Putamen (tissue), 1 donor: Measurements from ENCODE around the gene IFITM10.

Source experiments
- DNase-seq: peaks from one replicate; pipeline ENCODE4 v3.0.0-alpha.2; 2016; ENCODE audit warnings: low spot score

IFITM10 gene

DNA sequence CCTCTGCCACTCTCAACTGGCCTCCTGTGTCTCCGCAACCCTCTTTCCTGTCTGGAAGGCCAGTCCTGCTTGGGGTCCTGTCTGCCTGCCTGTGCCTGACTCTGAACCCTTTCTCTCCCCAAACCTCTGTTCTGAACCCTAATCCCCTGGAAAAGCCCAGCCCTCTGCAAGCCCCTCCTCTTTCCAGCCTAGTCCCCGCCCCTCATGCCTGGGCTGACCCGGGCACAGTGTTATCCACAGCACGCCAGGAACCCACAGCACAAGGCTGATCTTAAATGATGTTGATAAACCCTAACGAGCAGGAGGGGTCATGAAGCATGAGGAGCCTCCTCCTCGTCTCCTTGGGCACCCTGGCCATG lies at the start of gene IFITM10:
Gene IFITM10 (minus strand): TSS at position 115 of the 359 bp plus-strand sequence. CDS start 153 bp downstream, outside the sequence.
- no peak for DNase-seq

DNA sequence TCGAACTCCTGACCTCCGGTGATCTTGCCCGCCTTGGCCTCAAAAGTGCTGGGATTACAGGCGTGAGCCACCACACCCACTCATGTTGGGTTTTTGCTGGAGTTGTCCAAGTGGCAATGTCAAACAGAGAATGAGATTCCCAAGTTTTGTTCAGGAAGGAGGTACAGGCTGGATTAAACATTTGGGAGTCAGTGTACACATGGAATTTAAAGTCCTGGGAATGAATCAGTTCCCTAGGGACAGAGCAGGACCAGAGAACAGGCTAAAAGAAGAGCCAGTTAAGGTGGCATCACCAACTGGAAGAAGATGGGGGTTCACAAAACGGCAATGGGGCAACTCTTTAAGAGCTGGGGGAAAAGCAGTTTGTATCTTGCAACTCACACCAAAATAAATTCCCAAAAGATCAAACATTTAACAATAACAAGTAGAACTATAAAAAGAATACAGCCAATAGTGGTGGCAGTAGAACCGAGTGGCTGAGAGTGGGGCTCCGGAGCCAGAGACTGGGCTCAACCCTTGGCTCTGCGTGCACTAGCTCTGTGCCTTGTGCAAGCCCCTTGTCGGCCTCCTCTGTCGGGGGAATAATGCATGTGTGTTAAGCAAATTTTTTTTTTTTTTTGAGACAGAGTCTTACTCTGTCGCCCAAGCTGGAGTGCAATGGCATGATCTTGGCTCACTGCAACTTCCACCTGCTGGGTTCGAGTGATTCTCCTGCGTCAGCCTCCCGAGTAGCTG lies 47.2 kb upstream of the IFITM10 start:
- no peak for DNase-seq

DNA sequence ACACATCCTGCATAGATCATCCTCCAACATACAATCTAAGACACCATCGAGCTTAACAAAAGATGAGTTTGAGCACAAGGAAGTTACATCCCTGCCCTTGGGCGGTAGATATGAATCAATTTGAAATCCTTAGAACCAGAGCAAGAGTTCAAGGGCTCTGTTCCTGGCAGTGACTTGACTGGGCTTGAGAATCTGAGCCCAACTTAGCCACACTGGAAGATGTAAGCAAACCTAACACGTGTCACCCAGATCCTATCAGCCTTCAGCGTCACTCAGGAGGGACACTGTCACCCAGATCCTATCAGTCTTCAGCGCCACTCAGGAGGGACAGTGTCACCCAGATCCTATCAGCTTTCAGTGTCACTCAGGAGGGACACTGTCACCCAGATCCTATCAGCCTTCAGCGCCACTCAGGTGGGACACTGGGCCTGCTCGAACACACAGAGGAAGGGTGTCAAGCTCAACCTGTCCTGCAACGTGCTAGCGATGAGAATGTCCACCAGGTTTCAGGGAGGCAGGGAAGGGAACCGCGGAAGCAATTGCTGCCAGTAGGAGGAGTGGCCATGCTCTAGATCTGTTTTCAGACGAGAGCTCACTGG lies 46.1 kb upstream of the IFITM10 start:
- DNase-seq = no peak

DNA sequence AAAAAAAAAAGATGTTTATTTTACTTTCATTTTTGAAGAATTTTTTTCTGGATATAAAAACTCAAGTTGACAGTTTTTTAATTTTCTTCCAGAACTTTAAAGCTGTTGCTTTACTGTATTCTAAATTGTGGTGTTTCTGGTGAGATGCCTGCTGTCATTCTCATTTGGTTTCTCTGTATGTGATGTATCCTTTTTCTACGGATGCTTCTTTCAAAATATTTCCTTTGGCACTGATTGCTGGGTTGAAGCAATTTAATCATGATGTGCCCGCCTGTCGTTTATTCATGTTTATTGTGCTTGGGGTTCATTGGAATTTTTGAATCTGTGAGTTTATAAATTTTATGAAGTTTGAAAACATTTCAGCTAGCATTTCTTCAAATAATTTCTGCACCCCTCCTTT lies 42.7 kb upstream of the IFITM10 start:
- DNase-seq = no peak

DNA sequence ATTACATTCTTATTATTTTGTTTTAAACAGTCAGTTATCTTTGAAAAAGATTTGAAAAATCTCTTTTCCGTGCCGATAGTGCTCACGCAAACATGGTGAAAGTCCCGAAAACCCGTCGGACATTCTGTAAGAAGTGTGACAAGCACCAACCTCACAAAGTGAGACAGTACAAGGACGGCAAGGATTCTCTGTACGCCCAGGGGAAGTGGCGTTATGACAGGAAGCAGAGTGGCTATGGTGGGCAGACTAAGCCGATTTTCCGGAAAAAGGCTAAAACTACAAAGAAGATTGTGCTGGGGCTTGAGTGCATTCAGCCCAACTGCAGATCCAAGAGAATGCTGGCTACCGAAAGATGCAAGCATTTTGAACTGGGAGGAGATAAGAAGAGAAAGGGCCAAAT lies 42.1 kb upstream of the IFITM10 start:
- no peak for DNase-seq

DNA sequence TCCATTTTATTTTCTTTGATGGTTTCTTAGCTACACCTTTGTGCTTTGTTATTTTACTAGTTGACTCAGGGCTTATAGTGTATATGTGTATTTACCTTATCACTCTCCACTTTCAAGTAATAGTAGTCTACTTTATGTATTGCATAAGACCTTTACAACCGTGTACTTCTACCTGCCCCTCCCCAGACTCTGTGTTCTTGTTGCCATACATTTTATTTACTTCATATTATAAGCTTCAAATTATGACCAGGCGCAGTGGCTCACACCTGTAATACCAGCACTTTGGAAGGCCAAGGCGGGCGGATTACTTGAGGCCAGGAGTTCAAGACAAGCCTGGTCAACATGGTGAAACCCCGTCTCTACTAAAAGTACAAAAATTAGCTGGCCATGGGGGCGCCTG lies 41.5 kb upstream of the IFITM10 start:
- DNase-seq = no peak

DNA sequence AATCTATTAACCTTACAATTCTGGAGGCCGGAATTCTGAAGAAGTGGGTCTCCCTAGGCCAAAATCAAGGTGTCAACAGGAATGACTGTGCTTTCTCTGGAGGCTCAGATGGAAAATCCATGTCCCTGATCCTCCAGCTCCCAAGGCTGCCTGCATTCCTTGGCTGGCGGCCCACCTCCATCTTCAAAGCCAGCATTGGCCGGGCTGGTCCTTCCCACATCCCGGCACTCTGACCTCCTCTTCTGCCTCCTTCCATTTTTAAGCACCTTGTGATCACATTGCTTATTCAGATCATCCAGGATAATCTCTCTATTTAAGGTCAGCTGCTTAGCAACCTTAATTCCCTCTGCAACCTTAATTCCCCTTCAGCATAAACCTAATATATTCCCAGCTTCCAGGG lies 36.1 kb upstream of the IFITM10 start:
- no peak for DNase-seq

DNA sequence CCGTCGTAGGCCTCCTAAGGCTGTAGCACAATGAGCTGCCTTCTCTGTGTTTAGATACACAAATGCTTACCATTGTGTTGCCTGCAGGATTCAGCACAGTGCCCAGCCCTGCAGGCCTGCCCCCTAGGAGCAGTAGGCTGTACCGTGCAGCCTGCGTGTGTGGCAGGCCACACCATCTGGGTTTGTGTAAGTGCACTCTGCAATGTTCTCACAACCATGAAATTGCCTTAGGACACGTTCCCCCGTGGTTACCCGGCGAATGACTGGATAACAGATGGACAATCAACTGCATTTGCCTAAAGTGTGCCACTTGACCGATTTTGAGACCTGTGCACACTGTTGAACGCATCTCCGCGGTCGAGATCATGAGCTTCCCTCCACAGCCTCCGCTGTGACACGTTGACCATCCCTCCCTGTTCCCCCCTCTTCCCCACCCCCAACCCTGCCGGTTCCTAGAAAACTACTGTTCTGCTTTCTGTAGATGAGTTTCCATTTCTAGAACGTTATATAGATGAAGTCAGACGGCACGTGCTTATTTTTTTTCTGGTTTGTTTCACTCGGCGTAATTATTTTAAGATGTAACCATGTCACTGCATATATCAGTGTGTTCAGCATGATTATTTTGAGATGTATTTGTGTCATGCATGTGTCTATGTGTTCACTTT lies 35.5 kb upstream of the IFITM10 start:
- DNase-seq = no peak

DNA sequence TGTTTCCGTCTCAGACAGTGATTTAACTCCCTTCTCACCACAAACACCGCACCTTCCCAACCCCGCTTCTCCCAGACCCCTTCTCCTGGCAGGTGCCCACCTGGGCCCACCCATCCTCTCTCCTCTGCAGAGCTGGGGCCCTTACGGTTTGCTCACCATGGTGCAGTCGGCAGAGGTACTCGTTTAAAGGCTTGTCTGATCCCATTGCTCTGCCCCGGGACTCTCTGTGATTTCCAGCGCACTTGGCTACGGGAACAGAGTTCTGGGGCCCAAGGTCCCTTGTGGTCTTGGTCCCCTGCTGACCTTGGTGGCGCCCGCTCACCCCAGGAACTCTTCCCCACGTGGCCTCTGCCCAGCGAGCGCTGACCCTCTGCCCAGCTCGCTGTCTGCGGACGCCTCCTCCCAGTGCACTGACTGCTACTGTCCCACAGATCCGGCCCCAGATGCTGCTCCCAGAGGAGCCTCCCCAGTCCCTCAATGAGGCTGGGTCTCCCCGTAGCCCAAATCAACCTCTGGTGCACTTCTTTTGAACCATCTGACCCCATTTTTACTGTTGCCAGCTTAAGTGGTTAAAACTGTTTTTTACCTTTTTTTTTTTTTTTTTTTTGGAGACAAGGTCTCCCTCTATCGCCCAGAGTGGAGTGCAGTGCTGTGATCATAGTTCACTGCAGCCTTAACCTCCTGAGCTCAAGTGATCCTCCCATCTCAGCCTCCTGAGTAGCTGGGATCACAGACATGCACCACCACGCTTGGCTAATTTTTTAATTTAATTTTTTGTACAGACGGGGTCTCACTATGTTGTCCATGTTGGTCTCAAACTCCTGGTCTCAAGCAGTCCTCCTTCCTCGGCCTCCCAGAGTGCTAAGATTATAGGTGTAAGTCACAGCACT lies 34.6 kb upstream of the IFITM10 start:
- no peak for DNase-seq

DNA sequence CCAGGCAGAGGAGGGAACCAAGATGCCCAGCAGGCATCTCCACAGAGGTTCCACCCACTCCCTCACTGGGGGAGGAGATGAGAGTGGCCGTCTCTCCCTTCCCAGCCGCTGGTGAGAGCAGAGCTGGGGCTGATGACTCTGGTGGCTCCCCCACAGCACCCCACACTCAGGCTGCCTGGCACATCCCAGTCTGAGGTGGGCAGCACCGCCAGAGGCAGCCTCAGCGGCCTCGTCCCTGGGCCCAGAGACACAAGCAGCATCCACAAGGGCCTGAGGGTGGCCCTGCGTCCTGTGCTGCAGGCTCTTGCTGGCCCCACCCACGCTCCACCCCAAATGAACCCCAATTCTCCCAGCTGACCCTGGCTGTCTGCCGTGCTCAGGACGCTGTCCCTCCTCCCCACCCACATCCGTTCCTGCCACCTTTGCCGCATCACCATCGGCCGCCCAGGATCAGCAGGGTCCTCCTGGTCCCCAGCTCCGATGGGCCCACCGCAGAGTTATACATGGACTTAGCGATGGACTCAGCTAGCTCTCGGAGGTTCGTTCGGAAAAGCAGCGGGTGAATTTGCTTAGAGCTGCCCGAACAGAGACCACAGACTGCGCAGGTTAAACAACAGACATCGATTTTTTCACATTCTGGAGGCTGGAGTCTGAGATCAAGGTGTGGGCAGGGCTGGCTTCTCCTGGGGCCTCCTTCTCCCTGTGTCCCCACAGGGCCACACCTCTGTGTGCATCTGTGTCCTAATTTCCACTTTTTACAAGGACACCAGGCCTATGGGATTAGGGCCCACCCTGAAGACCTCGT lies 33.5 kb upstream of the IFITM10 start:
- DNase-seq = no peak

DNA sequence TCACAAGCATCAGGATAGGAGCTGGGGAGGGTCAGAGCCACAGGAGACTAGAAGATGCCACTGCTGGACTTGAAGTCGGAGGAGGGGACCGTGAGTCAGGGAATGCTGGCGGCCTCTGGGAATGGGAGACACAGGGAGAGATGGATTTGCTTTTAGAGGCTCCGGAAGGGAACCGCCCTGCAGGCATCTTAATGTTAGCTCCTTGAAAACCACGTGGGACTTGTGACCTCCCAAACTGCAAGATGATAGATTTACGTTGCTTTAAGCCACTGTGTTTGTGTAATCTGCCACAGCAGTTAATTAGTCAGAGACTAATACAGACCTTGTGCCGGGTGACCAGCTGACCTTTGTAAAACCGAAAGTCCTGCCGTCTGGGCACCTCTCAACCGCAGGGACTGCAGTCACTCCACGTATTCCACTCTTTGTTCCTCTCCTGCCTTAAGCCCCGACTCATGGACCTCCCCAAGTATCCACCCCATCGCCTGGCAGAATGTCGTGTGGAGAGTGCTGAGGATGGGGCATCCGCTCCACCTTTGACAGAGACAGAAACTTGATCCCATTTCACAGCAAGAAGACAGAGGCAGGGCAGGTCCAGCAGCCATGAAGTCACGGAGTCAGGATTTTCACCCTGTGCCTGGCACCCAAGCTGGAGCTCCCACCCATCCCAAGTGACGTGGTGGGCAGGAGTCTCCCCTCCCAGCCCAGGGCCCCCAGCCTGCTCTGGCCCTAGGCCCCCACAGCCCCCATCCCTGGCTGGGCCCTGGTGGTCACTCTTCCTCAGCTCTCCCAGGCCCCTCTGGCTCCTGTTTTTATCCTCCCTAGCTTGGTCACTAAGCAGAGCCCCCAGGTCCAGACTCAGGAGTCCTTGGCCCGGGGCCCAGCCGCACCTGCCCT lies 32.7 kb upstream of the IFITM10 start:
- DNase-seq = no peak

DNA sequence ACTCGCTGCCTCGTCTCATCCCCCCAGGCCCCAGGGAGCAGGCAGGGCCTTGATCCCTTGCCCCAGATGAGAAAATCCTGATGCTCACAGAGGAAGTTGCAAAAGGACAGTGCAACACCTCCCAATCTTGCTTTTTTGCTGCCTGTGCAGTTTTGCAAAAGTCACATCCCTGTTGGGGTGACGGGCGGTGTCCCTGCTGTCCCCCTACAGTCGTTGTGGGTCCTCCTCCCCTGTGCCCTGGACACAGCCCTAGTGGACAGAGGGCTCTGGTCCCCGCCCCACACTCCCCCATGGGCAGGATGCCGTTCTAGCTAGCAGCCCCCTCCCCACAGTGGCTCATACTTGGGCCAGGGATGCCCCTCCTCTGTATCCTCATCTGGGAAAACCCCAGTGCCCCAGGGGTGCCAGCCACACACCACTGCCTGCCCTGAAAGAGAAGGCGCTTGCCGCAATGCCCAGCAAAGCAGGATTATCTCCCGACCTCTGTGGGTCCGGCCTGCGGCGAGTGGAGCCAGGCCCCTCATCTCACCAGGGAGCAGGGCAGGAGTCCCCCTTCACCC lies 31.7 kb upstream of the IFITM10 start:
- no peak for DNase-seq

DNA sequence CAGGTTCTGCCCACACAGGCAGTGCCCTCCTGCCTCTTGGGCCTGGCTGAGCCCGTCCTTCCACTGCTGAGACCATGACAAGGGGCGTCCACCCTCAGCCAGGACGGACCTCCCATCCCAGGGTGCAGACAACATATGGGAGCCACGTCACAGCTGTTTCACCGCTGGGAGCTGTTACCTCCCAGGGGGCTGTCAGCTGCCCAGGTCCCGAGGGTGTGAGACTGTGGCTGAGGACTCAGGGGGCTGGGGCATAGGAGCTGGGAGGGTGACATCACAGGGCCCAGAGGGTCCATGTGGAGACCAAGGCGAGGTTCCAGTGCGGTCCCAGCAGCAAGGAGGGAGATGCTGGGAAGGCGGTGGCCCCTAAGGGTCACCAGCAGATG lies 31.2 kb upstream of the IFITM10 start:
- DNase-seq = no peak

DNA sequence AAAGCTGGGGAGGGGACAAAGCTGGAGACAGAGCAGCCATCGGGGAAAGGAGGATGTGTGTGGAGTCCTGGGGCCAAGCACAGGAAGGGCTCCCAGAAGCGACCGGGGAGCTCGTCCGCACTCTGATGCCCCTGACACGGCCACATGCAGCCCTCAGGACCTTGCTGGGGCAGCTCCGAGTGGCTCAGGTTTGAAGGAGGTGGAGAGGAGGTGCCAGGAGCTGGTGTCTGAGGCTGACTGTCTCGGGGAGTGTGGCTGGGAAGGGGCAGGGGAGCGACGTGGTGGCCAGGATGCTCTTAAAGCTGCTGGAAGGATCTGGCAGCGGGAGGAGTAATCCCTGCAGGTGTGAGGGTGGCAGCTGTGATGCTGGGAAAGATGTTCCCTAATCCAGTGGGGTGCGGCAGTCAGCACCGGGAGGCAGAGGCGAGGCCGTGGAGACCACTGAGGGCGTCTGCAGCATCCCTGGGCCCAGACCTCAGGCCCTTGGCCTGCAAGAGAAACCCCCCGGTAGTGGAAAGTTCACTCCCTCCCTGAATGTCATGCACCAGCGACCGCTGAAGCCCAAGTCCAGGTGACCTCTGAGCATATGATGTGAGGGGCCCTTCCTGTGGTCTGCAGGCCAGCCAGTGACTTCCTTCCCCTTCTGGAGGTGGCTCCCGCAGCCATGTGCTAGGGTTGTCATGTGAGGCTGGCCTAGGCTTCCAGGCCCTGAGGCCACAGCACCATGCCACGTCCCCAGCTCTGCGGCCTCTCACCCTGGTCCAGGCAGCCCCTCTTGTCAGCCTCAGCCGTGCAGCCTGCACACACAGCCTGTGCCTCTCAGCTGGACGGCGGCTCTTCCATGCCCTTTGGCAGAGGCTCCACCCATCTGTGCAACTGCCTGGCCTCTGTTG lies 30.6 kb upstream of the IFITM10 start:
- no peak for DNase-seq

DNA sequence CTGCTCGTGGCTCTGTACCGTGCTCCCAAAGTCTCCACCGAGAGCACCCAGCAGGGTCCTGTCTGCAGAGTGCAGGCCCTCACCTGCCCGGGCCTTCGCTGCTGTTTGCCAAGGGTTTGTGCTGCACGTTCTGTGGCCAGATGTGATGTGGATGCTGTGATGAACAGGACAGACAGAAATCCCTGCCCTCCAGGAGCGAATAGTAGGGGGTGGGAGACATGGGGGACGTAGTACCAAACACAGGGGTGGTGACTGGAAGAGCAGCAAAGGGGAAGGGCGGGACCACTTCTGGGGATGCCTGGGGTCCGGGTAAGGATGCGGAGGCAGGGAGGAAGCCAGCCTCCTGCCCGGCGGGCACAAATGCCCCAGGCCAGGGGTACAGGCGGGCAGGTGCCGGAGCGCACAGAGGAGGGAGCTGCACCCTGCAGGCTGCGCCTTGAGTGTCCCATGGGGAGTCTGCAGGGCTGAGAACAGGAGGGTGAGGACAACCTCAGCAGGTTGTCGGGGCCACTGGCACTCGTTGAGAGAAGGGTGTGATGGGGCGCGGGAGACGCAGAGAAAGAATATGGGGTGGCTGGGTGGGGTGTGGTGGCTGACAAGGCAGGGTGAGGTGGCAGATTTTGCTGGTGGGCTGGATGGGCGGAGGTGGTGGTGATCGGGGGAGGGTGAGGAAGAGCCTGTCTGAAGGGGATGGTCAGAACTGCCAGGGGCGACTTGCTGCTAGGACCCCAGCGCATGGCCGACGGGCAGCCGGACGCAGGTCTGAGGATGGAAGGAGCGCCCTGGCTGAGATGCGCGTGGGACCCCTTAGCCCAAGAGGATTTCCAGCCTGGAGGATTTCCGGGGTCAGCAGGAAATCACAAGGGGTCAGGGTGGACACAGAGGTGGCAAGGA lies 29.7 kb upstream of the IFITM10 start:
- DNase-seq = no peak

DNA sequence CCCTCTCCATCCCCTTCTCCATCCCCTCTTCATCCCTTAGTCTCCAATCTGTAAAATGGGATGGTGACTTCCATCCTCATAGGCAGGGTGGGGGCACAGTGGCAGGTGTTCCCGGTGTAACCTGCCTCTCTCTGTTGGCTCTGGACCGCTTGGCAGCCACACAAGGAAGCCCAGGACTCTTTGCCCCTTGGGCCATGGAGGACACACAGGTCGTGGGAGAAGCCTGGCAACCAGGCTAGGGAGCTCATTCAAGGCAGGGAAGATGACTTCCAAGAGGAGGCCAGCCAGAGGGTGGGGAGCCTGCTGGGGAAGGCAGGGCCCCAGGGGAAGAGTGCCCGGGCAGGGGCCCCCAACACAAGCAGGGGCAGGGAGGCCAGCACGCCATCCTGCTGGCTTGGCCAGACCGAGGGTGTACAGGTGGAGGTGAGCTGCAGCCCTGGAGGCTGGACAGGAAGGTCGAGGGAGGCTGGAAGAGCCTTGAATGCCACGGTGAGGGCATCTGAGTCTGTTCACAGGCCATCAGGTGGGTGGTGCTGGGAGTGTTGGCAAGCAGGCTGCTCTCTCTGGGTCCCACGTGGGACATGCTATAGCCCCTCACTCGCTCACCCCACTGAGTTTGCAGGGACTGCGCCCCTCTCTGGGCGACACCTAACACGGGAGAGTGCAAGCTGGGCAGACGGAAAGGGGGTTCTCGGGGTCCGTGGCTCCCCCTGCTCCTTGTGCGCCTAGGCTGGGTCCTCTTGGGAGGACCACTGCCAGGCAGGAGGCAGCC lies 28.8 kb upstream of the IFITM10 start:
- no peak for DNase-seq

DNA sequence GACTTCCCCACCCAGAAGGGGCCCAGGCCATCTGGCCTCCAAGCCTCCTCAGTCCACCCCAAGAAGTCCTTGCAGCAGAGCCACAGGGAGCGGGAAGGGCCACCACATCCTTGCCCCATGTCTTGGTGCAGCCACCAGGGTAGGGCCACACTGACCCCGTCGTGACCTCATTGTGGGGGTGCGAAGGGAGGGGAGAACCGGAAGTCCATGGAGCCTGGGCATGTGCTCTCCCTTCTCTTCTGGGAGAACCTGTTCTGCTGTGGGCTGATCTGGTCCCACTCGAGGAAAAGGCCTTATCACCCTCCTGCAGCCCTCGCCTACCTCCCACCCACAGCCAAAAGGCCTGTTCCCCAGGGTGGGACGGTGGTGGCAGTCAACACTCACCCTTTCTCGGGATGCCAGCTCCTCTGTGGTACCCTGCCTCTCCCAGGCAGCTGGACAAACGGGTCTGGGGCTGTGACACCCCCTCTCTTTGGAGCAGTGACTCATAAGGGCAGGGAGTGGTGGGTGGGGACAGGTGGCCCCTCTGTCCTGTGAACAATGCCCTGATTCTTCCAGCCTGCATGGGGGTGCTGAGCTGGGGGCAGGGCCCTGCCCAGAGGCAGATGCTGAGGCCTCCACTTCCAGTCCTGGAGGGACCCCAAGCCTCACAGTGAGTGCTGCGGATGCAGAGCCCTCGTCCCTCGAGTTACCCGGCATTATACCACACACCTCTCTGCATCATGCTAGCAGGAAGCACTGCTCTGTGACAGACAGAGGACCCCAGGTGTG lies 27.9 kb upstream of the IFITM10 start:
- no peak for DNase-seq
